ENCODE data around the gene ST7L. TPM values are rescaled to one million over a fixed set of nuclear protein-coding genes. Genes with fewer than 3 reads are reported as not detected.

The ST7L gene
- total RNA-seq, 1 experiment from 2014 or later = 18.0 TPM

DNA sequence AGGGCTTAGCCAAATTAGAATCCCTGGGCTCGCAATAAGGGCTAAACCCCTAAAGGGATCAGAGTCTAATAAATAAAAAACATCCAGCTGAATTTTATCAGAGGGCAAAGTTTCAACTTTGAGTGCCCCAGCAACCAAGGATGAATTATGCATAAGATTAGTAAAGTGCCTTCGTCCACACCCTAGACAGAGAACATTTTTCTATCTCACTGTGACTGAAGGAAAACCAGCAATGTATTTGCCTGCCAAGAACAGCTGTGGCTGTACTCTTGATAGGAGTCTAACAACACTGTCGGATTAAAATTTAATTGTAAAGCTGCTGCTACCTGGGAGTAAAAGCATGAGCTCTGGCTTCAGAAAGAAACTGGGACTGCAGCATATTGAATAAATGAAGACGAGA, 86.9 kb downstream of the ST7L start:
- ATAC-seq (no peak), DNase-seq (ENCODE audit: low spot score) (no peak)
- H3K36me3 Mint-ChIP-seq = no peaks in the 10 kb centered on the region
- H3K4me3 Mint-ChIP-seq = no peak overlapping the region
- no peaks in the 10 kb centered on the region for H3K9me3 Mint-ChIP-seq
- no peak overlapping the region for H3K27ac Mint-ChIP-seq
- ChIA-PET POLR2A (no interaction called here), CTCF (no interaction called here)
- H3K4me1 Mint-ChIP-seq = peaks cover 8% of the 10 kb centered on the region
- no peaks in the 10 kb centered on the region for H3K27me3 Mint-ChIP-seq (ENCODE audit: low read depth)
- TF ChIP-seq ZNF396 (CRISPR knock-in tag; IDR thresholded peaks at IDR 0.05; ENCODE audit: borderline replicate concordance) (no peak), HMGA2 (CRISPR knock-in tag; IDR thresholded peaks at IDR 0.05) (no peak), GRHL2 (CRISPR knock-in tag; IDR thresholded peaks at IDR 0.05; ENCODE audit: insufficient replicate concordance, severe bottlenecking) (no peak), ZNF423 (CRISPR knock-in tag; IDR thresholded peaks at IDR 0.05) (no peak), RORB (CRISPR knock-in tag; IDR thresholded peaks at IDR 0.05) (no peak), ESRRA (CRISPR knock-in tag; IDR thresholded peaks at IDR 0.05; ENCODE audit: borderline replicate concordance) (no peak), MXD4 (CRISPR knock-in tag; IDR thresholded peaks at IDR 0.05; ENCODE audit: borderline replicate concordance) (no peak), TEAD4 (CRISPR knock-in tag; IDR thresholded peaks at IDR 0.05) (no peak), FOXK1 (CRISPR knock-in tag; IDR thresholded peaks at IDR 0.05) (no peak), JAZF1 (CRISPR knock-in tag; IDR thresholded peaks at IDR 0.05) (no peak), SP1 (CRISPR knock-in tag; conservative IDR thresholded peaks at IDR 0.05) (no peak), SMAD3 (CRISPR knock-in tag; IDR thresholded peaks at IDR 0.05; ENCODE audit: borderline replicate concordance) (no peak)
- TF ChIP-seq, protein P1, sequence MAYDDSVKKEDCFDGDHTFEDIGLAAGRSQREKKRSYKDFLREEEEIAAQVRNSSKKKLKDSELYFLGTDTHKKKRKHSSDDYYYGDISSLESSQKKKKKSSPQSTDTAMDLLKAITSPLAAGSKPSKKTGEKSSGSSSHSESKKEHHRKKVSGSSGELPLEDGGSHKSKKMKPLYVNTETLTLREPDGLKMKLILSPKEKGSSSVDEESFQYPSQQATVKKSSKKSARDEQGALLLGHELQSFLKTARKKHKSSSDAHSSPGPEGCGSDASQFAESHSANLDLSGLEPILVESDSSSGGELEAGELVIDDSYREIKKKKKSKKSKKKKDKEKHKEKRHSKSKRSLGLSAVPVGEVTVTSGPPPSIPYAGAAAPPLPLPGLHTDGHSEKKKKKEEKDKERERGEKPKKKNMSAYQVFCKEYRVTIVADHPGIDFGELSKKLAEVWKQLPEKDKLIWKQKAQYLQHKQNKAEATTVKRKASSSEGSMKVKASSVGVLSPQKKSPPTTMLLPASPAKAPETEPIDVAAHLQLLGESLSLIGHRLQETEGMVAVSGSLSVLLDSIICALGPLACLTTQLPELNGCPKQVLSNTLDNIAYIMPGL (CRISPR knock-in tag; IDR thresholded peaks at IDR 0.05) = no peak
- TF ChIP-seq, protein P2, sequence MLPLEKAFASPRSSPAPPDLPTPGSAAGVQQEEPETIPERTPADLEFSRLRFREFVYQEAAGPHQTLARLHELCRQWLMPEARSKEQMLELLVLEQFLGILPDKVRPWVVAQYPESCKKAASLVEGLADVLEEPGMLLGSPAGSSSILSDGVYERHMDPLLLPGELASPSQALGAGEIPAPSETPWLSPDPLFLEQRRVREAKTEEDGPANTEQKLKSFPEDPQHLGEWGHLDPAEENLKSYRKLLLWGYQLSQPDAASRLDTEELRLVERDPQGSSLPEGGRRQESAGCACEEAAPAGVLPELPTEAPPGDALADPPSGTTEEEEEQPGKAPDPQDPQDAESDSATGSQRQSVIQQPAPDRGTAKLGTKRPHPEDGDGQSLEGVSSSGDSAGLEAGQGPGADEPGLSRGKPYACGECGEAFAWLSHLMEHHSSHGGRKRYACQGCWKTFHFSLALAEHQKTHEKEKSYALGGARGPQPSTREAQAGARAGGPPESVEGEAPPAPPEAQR (CRISPR knock-in tag; IDR thresholded peaks at IDR 0.05) = no peak
- TF ChIP-seq, protein P3, sequence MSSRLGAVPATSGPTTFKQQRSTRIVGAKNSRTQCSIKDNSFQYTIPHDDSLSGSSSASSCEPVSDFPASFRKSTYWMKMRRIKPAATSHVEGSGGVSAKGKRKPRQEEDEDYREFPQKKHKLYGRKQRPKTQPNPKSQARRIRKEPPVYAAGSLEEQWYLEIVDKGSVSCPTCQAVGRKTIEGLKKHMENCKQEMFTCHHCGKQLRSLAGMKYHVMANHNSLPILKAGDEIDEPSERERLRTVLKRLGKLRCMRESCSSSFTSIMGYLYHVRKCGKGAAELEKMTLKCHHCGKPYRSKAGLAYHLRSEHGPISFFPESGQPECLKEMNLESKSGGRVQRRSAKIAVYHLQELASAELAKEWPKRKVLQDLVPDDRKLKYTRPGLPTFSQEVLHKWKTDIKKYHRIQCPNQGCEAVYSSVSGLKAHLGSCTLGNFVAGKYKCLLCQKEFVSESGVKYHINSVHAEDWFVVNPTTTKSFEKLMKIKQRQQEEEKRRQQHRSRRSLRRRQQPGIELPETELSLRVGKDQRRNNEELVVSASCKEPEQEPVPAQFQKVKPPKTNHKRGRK (CRISPR knock-in tag; IDR thresholded peaks at IDR 0.05; ENCODE audit: borderline replicate concordance) = no peak
- TF ChIP-seq, protein P4, sequence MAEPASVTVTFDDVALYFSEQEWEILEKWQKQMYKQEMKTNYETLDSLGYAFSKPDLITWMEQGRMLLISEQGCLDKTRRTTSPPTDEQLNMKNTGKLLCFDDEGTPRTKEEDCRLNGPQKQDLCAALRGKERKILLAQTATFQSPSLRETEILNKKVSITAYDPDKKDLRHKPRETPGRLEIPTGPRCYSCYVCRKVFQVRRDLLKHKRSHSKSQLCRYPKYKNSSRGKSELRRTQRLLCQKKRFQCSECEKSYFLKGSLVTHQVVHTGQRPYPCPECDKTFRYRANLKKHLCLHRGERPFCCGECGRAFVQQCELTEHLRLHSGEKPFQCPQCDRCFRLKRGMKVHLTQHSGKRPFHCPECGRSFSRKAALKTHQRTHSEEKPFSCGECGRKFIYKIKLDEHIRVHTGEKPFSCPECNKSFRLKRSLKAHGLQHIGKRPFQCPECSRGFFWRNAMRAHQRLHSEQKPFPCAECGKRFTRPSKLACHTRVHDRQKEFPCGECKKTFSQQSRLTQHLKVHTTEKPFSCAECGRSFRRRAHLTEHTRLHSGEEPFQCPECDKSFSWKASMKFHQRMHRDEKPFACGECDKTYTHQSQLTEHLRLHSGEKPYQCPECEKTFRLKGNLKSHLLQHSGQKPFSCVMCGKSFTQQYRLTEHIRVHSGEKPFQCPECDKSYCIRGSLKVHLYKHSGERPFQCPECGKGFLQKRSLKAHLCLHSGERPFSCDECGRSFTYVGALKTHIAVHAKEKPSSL (CRISPR knock-in tag; conservative IDR thresholded peaks at IDR 0.05) = no peak
- TF ChIP-seq, protein P5, sequence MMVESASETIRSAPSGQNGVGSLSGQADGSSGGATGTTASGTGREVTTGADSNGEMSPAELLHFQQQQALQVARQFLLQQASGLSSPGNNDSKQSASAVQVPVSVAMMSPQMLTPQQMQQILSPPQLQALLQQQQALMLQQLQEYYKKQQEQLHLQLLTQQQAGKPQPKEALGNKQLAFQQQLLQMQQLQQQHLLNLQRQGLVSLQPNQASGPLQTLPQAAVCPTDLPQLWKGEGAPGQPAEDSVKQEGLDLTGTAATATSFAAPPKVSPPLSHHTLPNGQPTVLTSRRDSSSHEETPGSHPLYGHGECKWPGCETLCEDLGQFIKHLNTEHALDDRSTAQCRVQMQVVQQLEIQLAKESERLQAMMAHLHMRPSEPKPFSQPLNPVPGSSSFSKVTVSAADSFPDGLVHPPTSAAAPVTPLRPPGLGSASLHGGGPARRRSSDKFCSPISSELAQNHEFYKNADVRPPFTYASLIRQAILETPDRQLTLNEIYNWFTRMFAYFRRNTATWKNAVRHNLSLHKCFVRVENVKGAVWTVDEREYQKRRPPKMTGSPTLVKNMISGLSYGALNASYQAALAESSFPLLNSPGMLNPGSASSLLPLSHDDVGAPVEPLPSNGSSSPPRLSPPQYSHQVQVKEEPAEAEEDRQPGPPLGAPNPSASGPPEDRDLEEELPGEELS (CRISPR knock-in tag; IDR thresholded peaks at IDR 0.05) = no peak
- TF ChIP-seq, protein P6, sequence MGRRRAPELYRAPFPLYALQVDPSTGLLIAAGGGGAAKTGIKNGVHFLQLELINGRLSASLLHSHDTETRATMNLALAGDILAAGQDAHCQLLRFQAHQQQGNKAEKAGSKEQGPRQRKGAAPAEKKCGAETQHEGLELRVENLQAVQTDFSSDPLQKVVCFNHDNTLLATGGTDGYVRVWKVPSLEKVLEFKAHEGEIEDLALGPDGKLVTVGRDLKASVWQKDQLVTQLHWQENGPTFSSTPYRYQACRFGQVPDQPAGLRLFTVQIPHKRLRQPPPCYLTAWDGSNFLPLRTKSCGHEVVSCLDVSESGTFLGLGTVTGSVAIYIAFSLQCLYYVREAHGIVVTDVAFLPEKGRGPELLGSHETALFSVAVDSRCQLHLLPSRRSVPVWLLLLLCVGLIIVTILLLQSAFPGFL (CRISPR knock-in tag; IDR thresholded peaks at IDR 0.05; ENCODE audit: borderline replicate concordance) = no peak
- TF ChIP-seq, protein P7, sequence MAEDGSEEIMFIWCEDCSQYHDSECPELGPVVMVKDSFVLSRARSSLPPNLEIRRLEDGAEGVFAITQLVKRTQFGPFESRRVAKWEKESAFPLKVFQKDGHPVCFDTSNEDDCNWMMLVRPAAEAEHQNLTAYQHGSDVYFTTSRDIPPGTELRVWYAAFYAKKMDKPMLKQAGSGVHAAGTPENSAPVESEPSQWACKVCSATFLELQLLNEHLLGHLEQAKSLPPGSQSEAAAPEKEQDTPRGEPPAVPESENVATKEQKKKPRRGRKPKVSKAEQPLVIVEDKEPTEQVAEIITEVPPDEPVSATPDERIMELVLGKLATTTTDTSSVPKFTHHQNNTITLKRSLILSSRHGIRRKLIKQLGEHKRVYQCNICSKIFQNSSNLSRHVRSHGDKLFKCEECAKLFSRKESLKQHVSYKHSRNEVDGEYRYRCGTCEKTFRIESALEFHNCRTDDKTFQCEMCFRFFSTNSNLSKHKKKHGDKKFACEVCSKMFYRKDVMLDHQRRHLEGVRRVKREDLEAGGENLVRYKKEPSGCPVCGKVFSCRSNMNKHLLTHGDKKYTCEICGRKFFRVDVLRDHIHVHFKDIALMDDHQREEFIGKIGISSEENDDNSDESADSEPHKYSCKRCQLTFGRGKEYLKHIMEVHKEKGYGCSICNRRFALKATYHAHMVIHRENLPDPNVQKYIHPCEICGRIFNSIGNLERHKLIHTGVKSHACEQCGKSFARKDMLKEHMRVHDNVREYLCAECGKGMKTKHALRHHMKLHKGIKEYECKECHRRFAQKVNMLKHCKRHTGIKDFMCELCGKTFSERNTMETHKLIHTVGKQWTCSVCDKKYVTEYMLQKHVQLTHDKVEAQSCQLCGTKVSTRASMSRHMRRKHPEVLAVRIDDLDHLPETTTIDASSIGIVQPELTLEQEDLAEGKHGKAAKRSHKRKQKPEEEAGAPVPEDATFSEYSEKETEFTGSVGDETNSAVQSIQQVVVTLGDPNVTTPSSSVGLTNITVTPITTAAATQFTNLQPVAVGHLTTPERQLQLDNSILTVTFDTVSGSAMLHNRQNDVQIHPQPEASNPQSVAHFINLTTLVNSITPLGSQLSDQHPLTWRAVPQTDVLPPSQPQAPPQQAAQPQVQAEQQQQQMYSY (CRISPR knock-in tag; IDR thresholded peaks at IDR 0.05) = no peak
- TF ChIP-seq, protein P8, sequence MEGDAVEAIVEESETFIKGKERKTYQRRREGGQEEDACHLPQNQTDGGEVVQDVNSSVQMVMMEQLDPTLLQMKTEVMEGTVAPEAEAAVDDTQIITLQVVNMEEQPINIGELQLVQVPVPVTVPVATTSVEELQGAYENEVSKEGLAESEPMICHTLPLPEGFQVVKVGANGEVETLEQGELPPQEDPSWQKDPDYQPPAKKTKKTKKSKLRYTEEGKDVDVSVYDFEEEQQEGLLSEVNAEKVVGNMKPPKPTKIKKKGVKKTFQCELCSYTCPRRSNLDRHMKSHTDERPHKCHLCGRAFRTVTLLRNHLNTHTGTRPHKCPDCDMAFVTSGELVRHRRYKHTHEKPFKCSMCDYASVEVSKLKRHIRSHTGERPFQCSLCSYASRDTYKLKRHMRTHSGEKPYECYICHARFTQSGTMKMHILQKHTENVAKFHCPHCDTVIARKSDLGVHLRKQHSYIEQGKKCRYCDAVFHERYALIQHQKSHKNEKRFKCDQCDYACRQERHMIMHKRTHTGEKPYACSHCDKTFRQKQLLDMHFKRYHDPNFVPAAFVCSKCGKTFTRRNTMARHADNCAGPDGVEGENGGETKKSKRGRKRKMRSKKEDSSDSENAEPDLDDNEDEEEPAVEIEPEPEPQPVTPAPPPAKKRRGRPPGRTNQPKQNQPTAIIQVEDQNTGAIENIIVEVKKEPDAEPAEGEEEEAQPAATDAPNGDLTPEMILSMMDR (IDR thresholded peaks at IDR 0.05) = no peak

Data from WTC11 (cell line).